ENCODE results near the gene LCN9. TPM values are rescaled to one million over a fixed set of nuclear protein-coding genes. Genes with fewer than 3 reads are reported as not detected.

LCN9 gene
- total and polyA plus RNA-seq, 8 donors, result not detected

DNA sequence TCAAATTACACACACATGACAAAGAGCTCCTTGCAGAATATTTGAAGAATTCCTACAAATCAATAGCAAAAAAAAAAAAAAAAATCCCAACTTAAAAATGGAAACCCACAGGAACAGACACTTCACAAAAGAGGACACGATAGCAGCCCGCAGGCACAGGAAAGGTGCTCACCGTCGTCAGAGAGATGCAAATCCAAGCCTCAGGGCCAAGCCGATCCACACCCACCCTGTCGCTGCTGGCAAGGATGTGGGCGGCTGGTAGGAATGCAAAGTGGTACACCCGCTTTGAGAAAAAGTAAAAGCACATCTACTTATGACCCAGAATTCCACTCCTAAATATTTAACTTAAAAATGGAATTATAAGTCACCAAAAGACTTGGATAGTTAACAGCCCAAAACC is 10.8 kb downstream of the LCN9 start:
- no peak overlapping the region for H3K4me3 ChIP-seq
- TF ChIP-seq CTCF (IDR thresholded peaks at IDR 0.05), result no peak
- H3K4me1 ChIP-seq, result no peaks in the 10 kb centered on the region
- H3K9me3 ChIP-seq, result no peaks in the 10 kb centered on the region
- no peak for ATAC-seq
- H3K36me3 ChIP-seq, result no peaks in the 10 kb centered on the region
- intact Hi-C loops (cut with DNase I), result no loop called here
- peaks cover 0 to 36% of the 10 kb centered on the region in 2 donors for H3K27me3 ChIP-seq
- no peak overlapping the region for H3K27ac ChIP-seq
- DNase-seq, result peak in 1 of 4 donors; percentile 57

GRCh38 chr9:135674977-135675376 is 11.9 kb downstream of the LCN9 start:
- no peak overlapping the region for H3K4me3 ChIP-seq
- ATAC-seq (no peak), DNase-seq (peak in 1 of 4 donors; percentile 47)
- no peaks in the 10 kb centered on the region for H3K9me3 ChIP-seq
- H3K36me3 ChIP-seq, result no peaks in the 10 kb centered on the region
- TF ChIP-seq CTCF (IDR thresholded peaks at IDR 0.05), result no peak
- peaks cover 0 to 30% of the 10 kb centered on the region in 2 donors for H3K27me3 ChIP-seq
- no peak overlapping the region for H3K27ac ChIP-seq
- no peaks in the 10 kb centered on the region for H3K4me1 ChIP-seq
- intact Hi-C loops (cut with DNase I), result no loop called here

GRCh38 chr9:135676891-135677290 is 13.8 kb downstream of the LCN9 start:
- peak in 1 of 4 donors; percentile 65 for DNase-seq
- Histone ChIP-seq H3K36me3 (no peaks in the 10 kb centered on the region), H3K4me3 (no peak overlapping the region), H3K27ac (no peak overlapping the region), H3K9me3 (no peaks in the 10 kb centered on the region), H3K27me3 (peaks cover 0 to 28% of the 10 kb centered on the region in 2 donors), H3K4me1 (no peaks in the 10 kb centered on the region)
- intact Hi-C loops (cut with DNase I), result no loop called here
- no peak for ATAC-seq
- TF ChIP-seq CTCF (IDR thresholded peaks at IDR 0.05), result no peak

DNA sequence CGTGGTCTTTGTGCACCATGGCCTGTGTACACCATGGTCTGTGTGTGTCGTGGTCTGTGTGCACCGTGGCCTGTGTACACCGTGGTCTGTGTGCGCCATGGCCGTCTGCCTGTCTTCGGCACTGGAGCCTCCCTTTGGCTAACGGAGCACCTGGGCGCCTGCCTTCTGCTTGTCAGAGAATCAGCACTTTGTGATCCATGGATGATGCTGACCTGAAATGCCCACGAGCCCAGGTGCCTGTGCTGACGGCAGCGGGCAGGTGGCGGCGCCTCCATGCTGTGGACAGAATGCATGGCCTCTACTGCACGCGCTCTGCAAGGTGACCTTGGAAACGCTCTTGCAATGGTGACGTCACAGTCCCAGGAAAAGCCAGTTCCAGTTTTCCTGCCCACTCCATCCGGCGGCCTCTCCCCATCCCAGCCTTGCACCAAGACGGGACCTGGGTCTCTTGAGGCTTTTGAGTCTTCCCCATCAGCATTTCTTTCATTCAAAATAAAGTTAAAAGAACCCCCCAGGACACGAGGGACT is 14.6 kb downstream of the LCN9 start:
- no peaks in the 10 kb centered on the region for H3K36me3 ChIP-seq
- no peaks in the 10 kb centered on the region for H3K9me3 ChIP-seq
- no peak for TF ChIP-seq CTCF (IDR thresholded peaks at IDR 0.05)
- H3K27ac ChIP-seq, result no peak overlapping the region
- H3K4me3 ChIP-seq, result no peak overlapping the region
- no peaks in the 10 kb centered on the region for H3K4me1 ChIP-seq
- peak in 1 of 4 donors; percentile 53 for DNase-seq
- intact Hi-C loops (cut with DNase I), result no loop called here
- no peak for ATAC-seq
- peaks cover 0 to 31% of the 10 kb centered on the region in 2 donors for H3K27me3 ChIP-seq

GRCh38 chr9:135678236-135679017 is 15.3 kb downstream of the LCN9 start:
- intact Hi-C loops (cut with DNase I), result no loop called here
- no peak overlapping the region for H3K4me3 ChIP-seq
- no peak for DNase-seq
- no peak overlapping the region for H3K27ac ChIP-seq
- H3K36me3 ChIP-seq, result no peaks in the 10 kb centered on the region
- no peaks in the 10 kb centered on the region for H3K9me3 ChIP-seq
- ATAC-seq, result no peak
- H3K4me1 ChIP-seq, result no peaks in the 10 kb centered on the region
- TF ChIP-seq CTCF (IDR thresholded peaks at IDR 0.05), result no peak
- peaks cover 0 to 31% of the 10 kb centered on the region in 2 donors for H3K27me3 ChIP-seq

All from left lung (tissue), 10 donors.